Measurements from ENCODE around the gene ATP2B1. TPM values are rescaled to one million over a fixed set of nuclear protein-coding genes. Genes with fewer than 3 reads are reported as not detected.

The ATP2B1 gene
- total and polyA plus RNA-seq, 12 donors, result 6.3 to 37.3 (median 17.4) TPM

- Histone ChIP-seq H3K4me3 (no peak overlapping the region), H3K27ac (no peak overlapping the region), H3K27me3 (no peaks in the 10 kb centered on the region), H3K9me3 (replicated peaks in 1 of 3) (no peaks in the 10 kb centered on the region), H3K4me1 (replicated peaks in 1 of 2) (peaks cover 0 to 6% of the 10 kb centered on the region in 2 donors), H3K36me3 (replicated peaks in 1 of 2) (no peaks in the 10 kb centered on the region)
- TF ChIP-seq POLR2A (IDR thresholded peaks at IDR 0.05), result no peak
- WGBS, 4 donors, result 92 to 98% (median 93%) methylated on average over 1 of the region's 1 CpG
- no peak for DNase-seq
- intact Hi-C loops (cut with DNase I), result no loop called here
Observed at GRCh38 chr12:89655841-89656240, 52.8 kb downstream of the ATP2B1 start.

- no peak for TF ChIP-seq POLR2A (IDR thresholded peaks at IDR 0.05)
- no peak for TF ChIP-seq CTCF (IDR thresholded peaks at IDR 0.05)
- no peak for DNase-seq
- peaks cover 0 to 6% of the 10 kb centered on the region in 2 donors for H3K4me1 ChIP-seq (replicated peaks in 1 of 2)
- no peaks in the 10 kb centered on the region for H3K27me3 ChIP-seq
- no peak overlapping the region for H3K27ac ChIP-seq
- H3K36me3 ChIP-seq (replicated peaks in 1 of 2), result no peaks in the 10 kb centered on the region
- intact Hi-C loops (cut with DNase I), result no loop called here
- H3K4me3 ChIP-seq, result no peak overlapping the region
- 90 to 97% (median 96%) methylated on average over 4 of the region's 4 CpGs for WGBS, 4 donors
- no peaks in the 10 kb centered on the region for H3K9me3 ChIP-seq (replicated peaks in 1 of 3)
Observed at GRCh38 chr12:89651192-89651591, 57.4 kb downstream of the ATP2B1 start.

GRCh38 chr12:89650239-89650638, 58.4 kb downstream of the ATP2B1 start:
- intact Hi-C loops (cut with DNase I), result no loop called here
- TF ChIP-seq POLR2A (IDR thresholded peaks at IDR 0.05) (no peak), CTCF (IDR thresholded peaks at IDR 0.05) (no peak)
- WGBS, 4 donors, result 95 to 100% (median 96%) methylated on average over 2 of the region's 2 CpGs
- H3K27ac ChIP-seq, result no peak overlapping the region
- H3K4me1 ChIP-seq (replicated peaks in 1 of 2), result no peaks in the 10 kb centered on the region
- H3K9me3 ChIP-seq (replicated peaks in 1 of 3), result no peaks in the 10 kb centered on the region
- no peaks in the 10 kb centered on the region for H3K36me3 ChIP-seq (replicated peaks in 1 of 2)
- H3K27me3 ChIP-seq, result no peaks in the 10 kb centered on the region
- H3K4me3 ChIP-seq, result no peak overlapping the region
- no peak for DNase-seq

- Histone ChIP-seq H3K4me3 (no peak overlapping the region), H3K4me1 (replicated peaks in 1 of 2) (no peaks in the 10 kb centered on the region), H3K9me3 (replicated peaks in 1 of 3) (no peaks in the 10 kb centered on the region), H3K27me3 (no peaks in the 10 kb centered on the region), H3K27ac (no peak overlapping the region), H3K36me3 (replicated peaks in 1 of 2) (no peaks in the 10 kb centered on the region)
- intact Hi-C loops (cut with DNase I), result no loop called here
- no peak for DNase-seq
- TF ChIP-seq POLR2A (IDR thresholded peaks at IDR 0.05) (no peak), CTCF (IDR thresholded peaks at IDR 0.05) (no peak)
- 97 to 100% (median 99%) methylated on average over 3 of the region's 3 CpGs for WGBS, 4 donors
Observed at GRCh38 chr12:89649820-89650219, 58.8 kb downstream of the ATP2B1 start.

GRCh38 chr12:89649139-89649538, 59.5 kb downstream of the ATP2B1 start:
- no peak overlapping the region for H3K27ac ChIP-seq
- no peak overlapping the region for H3K4me3 ChIP-seq
- TF ChIP-seq CTCF (IDR thresholded peaks at IDR 0.05), result no peak
- no peak for TF ChIP-seq POLR2A (IDR thresholded peaks at IDR 0.05)
- H3K4me1 ChIP-seq (replicated peaks in 1 of 2), result no peaks in the 10 kb centered on the region
- H3K36me3 ChIP-seq (replicated peaks in 1 of 2), result no peaks in the 10 kb centered on the region
- DNase-seq, result no peak
- WGBS, 4 donors, result 96 to 100% (median 99%) methylated on average over 2 of the region's 2 CpGs
- H3K9me3 ChIP-seq (replicated peaks in 1 of 3), result no peaks in the 10 kb centered on the region
- no peaks in the 10 kb centered on the region for H3K27me3 ChIP-seq
- intact Hi-C loops (cut with DNase I), result no loop called here
